Psoas muscle (tissue), 8 donors: ENCODE results near the gene ZMYND10. TPM values are rescaled to one million over a fixed set of nuclear protein-coding genes. Genes with fewer than 3 reads are reported as not detected.

Experiments used
- ATAC-seq, 4 donors: fragments of 200-7000 bp; cut with Tn5 transposase; one replicate each; pipeline ENCODE4 v1.9.1; 2020; ENCODE audit warnings: moderate library complexity in 3 of 4, mild to moderate bottlenecking in 2 of 4
- DNase-seq, 2 donors: peaks; one replicate each; pipeline ENCODE4 v3.0.0-alpha.2; 2020
- H3K27ac ChIP-seq: fragments of 200-600 bp; one replicate; pipeline ENCODE4 v1.8.0; 2022
- H3K27me3 ChIP-seq, 3 donors: fragments of 200-600 bp in 1 of 3; one replicate each; pipeline versions ENCODE4 v1.6.1 to v1.8.0; 2013 to 2022; ENCODE audit warnings: low read length in 2 of 3, mild to moderate bottlenecking in 2 of 3, moderate library complexity in 1 of 3; ENCODE audit not compliant: insufficient read depth in 3 of 3
- H3K36me3 ChIP-seq, 2 donors: fragments of 200-600 bp in 1 of 2; one replicate each; pipeline versions ENCODE4 v1.6.1 to v1.8.0; 2013 to 2022; ENCODE audit warnings: low read depth in 1 of 2, mild to moderate bottlenecking in 1 of 2, moderate library complexity in 1 of 2; ENCODE audit not compliant: insufficient read depth in 1 of 2
- H3K4me1 ChIP-seq: fragments of 200-600 bp; one replicate; pipeline ENCODE4 v1.8.0; 2022
- H3K4me3 ChIP-seq: fragments of 200-600 bp; one replicate; pipeline ENCODE4 v1.8.0; 2022; ENCODE audit warnings: mild to moderate bottlenecking
- H3K9me3 ChIP-seq: fragments of 200-600 bp; one replicate; pipeline ENCODE4 v1.8.0; 2022
- CTCF ChIP-seq: fragments of 200-600 bp; IDR thresholded peaks from one replicate; pipeline ENCODE4 v1.8.0; 2022; ENCODE audit warnings: antibody characterized with exemption
- WGBS, 3 donors: extraction: QIAGEN DNeasy Blood & Tissue Kit; methylation state at CpG; one replicate each; pipeline versions ENCODE4 v1.1.6 to v1.1.7; 2013; 5-methylcytosine and 5-hydroxymethylcytosine counted together
- intact Hi-C, 2 donors: fragments of 100-400 bp; cut with DNase I; formaldehyde crosslinking; loops; one replicate each; pipeline versions ENCODE4 v1.11.0 to v1.14.2; 2022
- polyA plus RNA-seq, 3 donors: library from polyadenylated mRNA; stranded (reverse); fragments of 200-250 nt; gene quantifications; one replicate each; pipeline ENCODE4 v1.2.3, GENCODE V29; 2013
- total RNA-seq, 4 donors: library from RNA; stranded (reverse); fragmentation: NEBNext Ultra II Directional in 2 of 4; extraction: Animal tissue kit (Norgen Biotek cat#: 25700) in 2 of 4; gene quantifications; one replicate each; pipeline versions ENCODE4 v1.2.1 to v1.2.4, GENCODE V29; 2021 to 2023
- donor health status: healthy with polysubstance abuse.
- donor health status: DM: no; HTN: no; CAD: no; lungs with moderate emphysema.
- donor health status: Bipolar disorder and iron deficiency.
- donor health status: healthy.
- donor health status: DM: yes; HTN: yes; CAD: no.
- donor health status: DM: no; HTN: no; CAD: no.
- donor health status: DM: no; HTN: no; CAD: no.
- donor health status: DM: yes; HTN: yes; CAD: no.

ZMYND10 gene
- total and polyA plus RNA-seq, 7 donors, result 0.23 to 0.99 (median 0.51) TPM

- no peak overlapping the region for H3K4me3 ChIP-seq
- no peak overlapping the region for H3K27ac ChIP-seq
- TF ChIP-seq CTCF, result peak; percentile 61
- H3K36me3 ChIP-seq, result peaks cover 0 to 19% of the 10 kb centered on the region in 2 donors
- no peaks in the 10 kb centered on the region for H3K27me3 ChIP-seq
- H3K4me1 ChIP-seq, result peaks cover 27% of the 10 kb centered on the region
- peak in 1 of 4 donors; percentile 10 for ATAC-seq
- no peaks in the 10 kb centered on the region for H3K9me3 ChIP-seq
- intact Hi-C loops, result loop anchor here in 1 of 2 donors (2.0 kb wide), 1 partner anchor 196 kb away; no protein-coding TSS in a partner anchor
- WGBS, 3 donors, result 25 to 29% (median 28%) methylated on average over 14 of the region's 14 CpGs
- DNase-seq, result peak; percentile 69 to 83
Measured at GRCh38 chr3:50347187-50347813, 1.8 kb upstream of the ZMYND10 start.

GRCh38 chr3:50345008-50345407 is 524 bp downstream of the ZMYND10 start:
- intact Hi-C loops, result no loop called here
- peaks cover 25% of the 10 kb centered on the region for H3K4me1 ChIP-seq

GRCh38 chr3:50342813-50343633 is 2.5 kb downstream of the ZMYND10 start:
- ATAC-seq, result no peak
- H3K27me3 ChIP-seq, result no peaks in the 10 kb centered on the region
- peaks cover 26% of the 10 kb centered on the region for H3K4me1 ChIP-seq
- no peaks in the 10 kb centered on the region for H3K9me3 ChIP-seq
- TF ChIP-seq CTCF, result no peak
- intact Hi-C loops, result no loop called here
- H3K4me3 ChIP-seq, result no peak overlapping the region
- no peak overlapping the region for H3K27ac ChIP-seq
- 84 to 89% (median 86%) methylated on average over 13 of the region's 13 CpGs for WGBS, 3 donors
- DNase-seq, result no peak
- peaks cover 0 to 8% of the 10 kb centered on the region in 2 donors for H3K36me3 ChIP-seq

More at GRCh38 chr3:50345008-50345407, 524 bp downstream of the ZMYND10 start:
- WGBS, 3 donors, result 78 to 90% (median 80%) methylated on average over 8 of the region's 8 CpGs
- Histone ChIP-seq H3K4me3 (peak overlapping the region; percentile 44), H3K36me3 (peaks cover 0 to 19% of the 10 kb centered on the region in 2 donors), H3K27ac (no peak overlapping the region), H3K9me3 (no peaks in the 10 kb centered on the region), H3K27me3 (no peaks in the 10 kb centered on the region)
- TF ChIP-seq CTCF, result no peak
- DNase-seq (no peak), ATAC-seq (no peak)

- no peak for TF ChIP-seq CTCF
- H3K4me1 ChIP-seq, result peaks cover 26% of the 10 kb centered on the region
- DNase-seq (no peak), ATAC-seq (no peak)
- no peak overlapping the region for H3K4me3 ChIP-seq
- no peaks in the 10 kb centered on the region for H3K36me3 ChIP-seq
- H3K27ac ChIP-seq, result no peak overlapping the region
- H3K27me3 ChIP-seq, result no peaks in the 10 kb centered on the region
- 88 to 93% (median 90%) methylated on average over 13 of the region's 13 CpGs for WGBS, 3 donors
- no peaks in the 10 kb centered on the region for H3K9me3 ChIP-seq
- intact Hi-C loops, result no loop called here
Measured at GRCh38 chr3:50341996-50342650, 3.4 kb downstream of the ZMYND10 start.
